ENCODE results near the gene PTPN23.

PTPN23 gene, protein sequence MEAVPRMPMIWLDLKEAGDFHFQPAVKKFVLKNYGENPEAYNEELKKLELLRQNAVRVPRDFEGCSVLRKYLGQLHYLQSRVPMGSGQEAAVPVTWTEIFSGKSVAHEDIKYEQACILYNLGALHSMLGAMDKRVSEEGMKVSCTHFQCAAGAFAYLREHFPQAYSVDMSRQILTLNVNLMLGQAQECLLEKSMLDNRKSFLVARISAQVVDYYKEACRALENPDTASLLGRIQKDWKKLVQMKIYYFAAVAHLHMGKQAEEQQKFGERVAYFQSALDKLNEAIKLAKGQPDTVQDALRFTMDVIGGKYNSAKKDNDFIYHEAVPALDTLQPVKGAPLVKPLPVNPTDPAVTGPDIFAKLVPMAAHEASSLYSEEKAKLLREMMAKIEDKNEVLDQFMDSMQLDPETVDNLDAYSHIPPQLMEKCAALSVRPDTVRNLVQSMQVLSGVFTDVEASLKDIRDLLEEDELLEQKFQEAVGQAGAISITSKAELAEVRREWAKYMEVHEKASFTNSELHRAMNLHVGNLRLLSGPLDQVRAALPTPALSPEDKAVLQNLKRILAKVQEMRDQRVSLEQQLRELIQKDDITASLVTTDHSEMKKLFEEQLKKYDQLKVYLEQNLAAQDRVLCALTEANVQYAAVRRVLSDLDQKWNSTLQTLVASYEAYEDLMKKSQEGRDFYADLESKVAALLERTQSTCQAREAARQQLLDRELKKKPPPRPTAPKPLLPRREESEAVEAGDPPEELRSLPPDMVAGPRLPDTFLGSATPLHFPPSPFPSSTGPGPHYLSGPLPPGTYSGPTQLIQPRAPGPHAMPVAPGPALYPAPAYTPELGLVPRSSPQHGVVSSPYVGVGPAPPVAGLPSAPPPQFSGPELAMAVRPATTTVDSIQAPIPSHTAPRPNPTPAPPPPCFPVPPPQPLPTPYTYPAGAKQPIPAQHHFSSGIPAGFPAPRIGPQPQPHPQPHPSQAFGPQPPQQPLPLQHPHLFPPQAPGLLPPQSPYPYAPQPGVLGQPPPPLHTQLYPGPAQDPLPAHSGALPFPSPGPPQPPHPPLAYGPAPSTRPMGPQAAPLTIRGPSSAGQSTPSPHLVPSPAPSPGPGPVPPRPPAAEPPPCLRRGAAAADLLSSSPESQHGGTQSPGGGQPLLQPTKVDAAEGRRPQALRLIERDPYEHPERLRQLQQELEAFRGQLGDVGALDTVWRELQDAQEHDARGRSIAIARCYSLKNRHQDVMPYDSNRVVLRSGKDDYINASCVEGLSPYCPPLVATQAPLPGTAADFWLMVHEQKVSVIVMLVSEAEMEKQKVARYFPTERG (N-terminal part only)

DNA sequence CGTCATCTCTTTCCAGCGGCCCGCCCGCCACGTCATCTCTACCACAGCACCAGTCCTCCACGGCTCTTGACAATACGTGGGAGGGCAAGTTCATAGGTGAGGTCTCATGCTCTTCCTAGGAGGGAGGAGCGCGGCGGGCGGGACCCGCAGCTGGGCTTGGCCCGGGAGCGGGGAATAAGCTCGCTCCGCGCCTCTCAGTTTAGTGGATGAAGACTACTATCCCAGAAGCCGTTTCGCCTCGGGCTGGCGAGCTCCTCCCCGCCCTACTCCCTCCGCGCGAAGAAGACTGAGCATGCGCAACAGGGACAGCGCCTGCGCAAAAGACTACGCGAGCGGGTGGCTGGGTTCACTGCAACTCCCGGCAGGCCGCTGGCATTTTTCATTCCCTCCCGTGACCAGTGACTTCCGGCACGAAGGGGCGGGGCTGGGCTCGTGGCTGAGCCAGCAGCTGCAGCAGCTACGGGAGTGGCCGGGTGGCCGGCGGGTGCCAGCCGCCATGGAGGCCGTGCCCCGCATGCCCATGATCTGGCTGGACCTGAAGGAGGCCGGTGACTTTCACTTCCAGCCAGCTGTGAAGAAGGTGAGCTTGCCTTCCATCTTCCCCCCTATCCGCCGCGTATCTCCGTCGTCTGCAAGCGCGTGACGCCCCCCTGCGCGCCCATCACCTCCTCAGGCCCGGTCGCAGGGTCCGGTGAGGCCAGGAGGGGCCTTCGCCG lies at the start of gene PTPN23:
Gene PTPN23, plus strand, starts transcription at position 421 of the 716 bp plus-strand sequence. Its CDS starts 76 bp downstream, at position 497.
- Mint-ChIP-seq H3K27ac (peak within 1 kb of the TSS; percentile 96 to 99 (median 99)), H3K9me3 (no peaks in the 10 kb centered on the region), H3K36me3 (ENCODE audit: low read depth) (peaks cover 12% of the 10 kb centered on the region), H3K27me3 (ENCODE audit: low read depth) (no peaks in the 10 kb centered on the region), H3K4me3 (peak within 1 kb of the TSS; percentile 96 to 99 (median 97)), H3K4me1 (peaks cover 33% of the 10 kb centered on the region)
- TF ChIP-seq, protein P1, sequence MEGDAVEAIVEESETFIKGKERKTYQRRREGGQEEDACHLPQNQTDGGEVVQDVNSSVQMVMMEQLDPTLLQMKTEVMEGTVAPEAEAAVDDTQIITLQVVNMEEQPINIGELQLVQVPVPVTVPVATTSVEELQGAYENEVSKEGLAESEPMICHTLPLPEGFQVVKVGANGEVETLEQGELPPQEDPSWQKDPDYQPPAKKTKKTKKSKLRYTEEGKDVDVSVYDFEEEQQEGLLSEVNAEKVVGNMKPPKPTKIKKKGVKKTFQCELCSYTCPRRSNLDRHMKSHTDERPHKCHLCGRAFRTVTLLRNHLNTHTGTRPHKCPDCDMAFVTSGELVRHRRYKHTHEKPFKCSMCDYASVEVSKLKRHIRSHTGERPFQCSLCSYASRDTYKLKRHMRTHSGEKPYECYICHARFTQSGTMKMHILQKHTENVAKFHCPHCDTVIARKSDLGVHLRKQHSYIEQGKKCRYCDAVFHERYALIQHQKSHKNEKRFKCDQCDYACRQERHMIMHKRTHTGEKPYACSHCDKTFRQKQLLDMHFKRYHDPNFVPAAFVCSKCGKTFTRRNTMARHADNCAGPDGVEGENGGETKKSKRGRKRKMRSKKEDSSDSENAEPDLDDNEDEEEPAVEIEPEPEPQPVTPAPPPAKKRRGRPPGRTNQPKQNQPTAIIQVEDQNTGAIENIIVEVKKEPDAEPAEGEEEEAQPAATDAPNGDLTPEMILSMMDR (IDR thresholded peaks at IDR 0.05; ENCODE audit: unreplicated experiment in 3 of 3) = no peak

DNA sequence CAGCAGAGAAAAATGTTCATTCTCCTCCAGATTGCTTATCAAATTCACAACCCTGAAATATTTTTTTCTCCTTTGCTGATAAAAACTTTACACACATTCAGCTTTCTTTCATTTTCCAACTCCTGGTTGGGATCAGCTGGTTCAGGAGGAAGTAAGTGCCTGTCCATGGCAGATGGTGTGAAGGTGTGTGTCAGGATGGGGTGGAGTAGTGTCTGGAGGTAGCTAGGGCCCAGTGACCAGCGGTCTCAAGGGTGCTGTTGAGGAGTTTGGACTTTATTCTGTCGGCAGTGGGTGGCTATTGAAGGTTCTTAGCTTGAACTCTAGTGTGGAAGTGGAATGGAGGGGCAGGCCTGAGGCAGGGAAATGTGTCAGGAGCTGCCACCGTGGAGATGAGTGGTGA lies 46.9 kb upstream of the PTPN23 start:
- Mint-ChIP-seq H3K4me1 (peaks cover 13% of the 10 kb centered on the region), H3K36me3 (ENCODE audit: low read depth) (peaks cover 72% of the 10 kb centered on the region), H3K4me3 (no peak overlapping the region), H3K27me3 (ENCODE audit: low read depth) (no peaks in the 10 kb centered on the region), H3K9me3 (no peaks in the 10 kb centered on the region), H3K27ac (no peak overlapping the region)
- TF ChIP-seq, protein P1 (IDR thresholded peaks at IDR 0.05; ENCODE audit: unreplicated experiment in 3 of 3) = no peak

DNA sequence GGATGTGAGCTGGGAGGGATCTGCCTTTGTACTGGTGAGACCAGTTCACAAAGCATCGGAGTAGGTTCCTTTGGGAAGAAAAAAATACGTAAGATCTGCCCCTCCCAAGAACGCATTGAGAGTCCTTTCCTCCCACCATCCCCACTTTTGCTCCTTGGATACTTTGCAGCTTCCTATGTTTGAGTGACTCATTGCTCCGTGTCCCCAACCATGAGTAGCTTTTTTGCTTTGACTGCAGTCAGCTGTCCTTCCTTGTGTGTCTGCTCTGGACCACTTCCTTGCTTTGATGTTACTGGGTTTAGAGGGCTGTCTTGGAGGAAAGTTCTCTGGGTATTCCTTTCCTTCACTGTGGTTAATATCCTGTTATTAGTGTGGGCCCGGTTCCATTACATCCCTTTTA lies 43.2 kb upstream of the PTPN23 start:
- Mint-ChIP-seq H3K27ac (peak overlapping the region in 2 of 3 experiments; percentile 7 to 65), H3K36me3 (ENCODE audit: low read depth) (peaks cover 65% of the 10 kb centered on the region), H3K27me3 (ENCODE audit: low read depth) (no peaks in the 10 kb centered on the region), H3K4me1 (peaks cover 19% of the 10 kb centered on the region), H3K9me3 (no peaks in the 10 kb centered on the region), H3K4me3 (no peak overlapping the region)
- TF ChIP-seq, protein P1 (IDR thresholded peaks at IDR 0.05; ENCODE audit: unreplicated experiment in 3 of 3) = no peak

DNA sequence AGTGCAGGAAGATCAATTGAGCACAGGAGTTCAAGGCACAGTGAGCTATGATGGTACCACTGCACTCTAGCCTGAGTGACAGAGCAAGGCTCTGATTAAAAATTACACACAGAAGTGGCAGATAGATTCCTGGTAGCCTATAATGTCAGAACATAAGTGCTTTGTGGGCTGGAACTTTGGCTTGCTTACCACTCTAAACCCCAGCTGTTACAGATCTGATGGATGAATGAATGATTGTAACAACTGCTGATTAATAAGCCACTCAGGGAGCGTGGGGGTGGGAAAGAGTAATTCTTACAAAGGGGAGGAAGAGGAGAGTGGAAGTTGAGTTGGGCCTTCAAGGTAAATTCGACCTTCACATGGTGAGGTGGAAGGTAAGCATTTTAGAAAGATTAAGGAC lies 40.9 kb upstream of the PTPN23 start:
- TF ChIP-seq, protein P1 (IDR thresholded peaks at IDR 0.05; ENCODE audit: unreplicated experiment in 3 of 3) = no peak
- Mint-ChIP-seq H3K9me3 (no peaks in the 10 kb centered on the region), H3K27ac (peak overlapping the region; percentile 30 to 80 (median 44)), H3K4me3 (peak overlapping the region in 1 of 3 experiments; percentile 43), H3K27me3 (ENCODE audit: low read depth) (no peaks in the 10 kb centered on the region), H3K4me1 (peaks cover 19% of the 10 kb centered on the region), H3K36me3 (ENCODE audit: low read depth) (peaks cover 53% of the 10 kb centered on the region)

DNA sequence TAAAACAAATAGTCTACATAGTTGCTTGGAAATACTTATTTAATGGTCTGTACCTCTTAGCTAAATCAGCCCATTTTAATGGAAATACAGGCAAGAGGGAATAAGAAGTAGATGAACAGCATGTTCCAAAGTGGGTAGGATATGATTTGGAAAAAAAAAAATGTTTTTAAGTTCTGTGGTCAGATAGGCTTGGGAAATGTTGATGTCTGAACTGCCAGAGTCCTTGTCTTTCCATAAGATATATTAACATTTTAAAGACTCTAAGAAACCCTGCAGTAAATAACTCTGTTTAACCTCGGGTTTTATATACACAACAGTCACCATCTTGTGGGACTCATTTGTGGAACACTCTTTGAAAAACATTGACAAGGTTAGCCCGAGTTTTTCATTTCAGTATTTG lies 40.0 kb upstream of the PTPN23 start:
- TF ChIP-seq, protein P1 (IDR thresholded peaks at IDR 0.05; ENCODE audit: unreplicated experiment in 3 of 3) = no peak
- Mint-ChIP-seq H3K27ac (no peak overlapping the region), H3K4me3 (no peak overlapping the region), H3K9me3 (no peaks in the 10 kb centered on the region), H3K4me1 (peaks cover 19% of the 10 kb centered on the region), H3K36me3 (ENCODE audit: low read depth) (peaks cover 61% of the 10 kb centered on the region), H3K27me3 (ENCODE audit: low read depth) (no peaks in the 10 kb centered on the region)
